GM12872 (cell line): ENCODE measurements around the gene FNIP1.

Experiments used
- CTCF ChIP-seq: IDR thresholded peaks from 3 replicates; pipeline ENCODE4 v1.5.1; 2011; ENCODE audit warnings: low read depth, mild to moderate bottlenecking, low read length, moderate library complexity; ENCODE audit not compliant: insufficient read depth

The FNIP1 gene

GRCh38 chr5:131757830-131758519 lies 38.8 kb downstream of the FNIP1 start:
- no peak for TF ChIP-seq CTCF

GRCh38 chr5:131756942-131757341 lies 39.9 kb downstream of the FNIP1 start:
- no peak for TF ChIP-seq CTCF

GRCh38 chr5:131754363-131754762 lies 42.5 kb downstream of the FNIP1 start:
- no peak for TF ChIP-seq CTCF

GRCh38 chr5:131751506-131751905 lies 45.3 kb downstream of the FNIP1 start:
- no peak for TF ChIP-seq CTCF

GRCh38 chr5:131749723-131750470 lies 46.9 kb downstream of the FNIP1 start:
- no peak for TF ChIP-seq CTCF

GRCh38 chr5:131749138-131749537 lies 47.7 kb downstream of the FNIP1 start:
- no peak for TF ChIP-seq CTCF

GRCh38 chr5:131747180-131748105 lies 49.4 kb downstream of the FNIP1 start:
- TF ChIP-seq CTCF: no peak
